B cell (primary cell): Measurements from ENCODE around the gene SPA17. TPM values are rescaled to one million over a fixed set of nuclear protein-coding genes. Genes with fewer than 3 reads are reported as not detected.

Experiments used
- ATAC-seq: fragments of 200-7000 bp; cut with Tn5 transposase; one replicate; pipeline ENCODE4 v1.10.0; 2021; ENCODE audit warnings: low read depth, mild to moderate bottlenecking, moderate number of reproducible peaks, moderate library complexity
- CTCF ChIA-PET: fragments of 350-600 bp; sonication (Branson Sonifier 250); formaldehyde crosslinking; loops from one replicate; lab custom pipeline; 2021; ENCODE audit warnings: antibody characterized with exemption, inconsistent platforms; lab: Charles Lee
- POLR2A ChIA-PET: fragments of 350-600 bp; sonication (Branson Sonifier 250); formaldehyde crosslinking; loops from one replicate; lab custom pipeline; 2021; ENCODE audit warnings: antibody characterized with exemption; lab: Charles Lee
- DNase-seq: peaks from one replicate; pipeline ENCODE4 v3.0.0; 2013
- H2AFZ ChIP-seq: 2 replicates; pipeline ENCODE4 v1.6.1; 2012; ENCODE audit warnings: mild to moderate bottlenecking, low read depth, low read length; ENCODE audit not compliant: insufficient read depth, poor library complexity, severe bottlenecking
- H3K27ac ChIP-seq, 2 donors: 1 replicate in 1 of 2; 2 replicates in 1 of 2; pipeline ENCODE4 v1.5.1; 2012 to 2013; ENCODE audit warnings: low read length in 2 of 2, mild to moderate bottlenecking in 2 of 2, moderate library complexity in 1 of 2
- H3K27me3 ChIP-seq, 4 experiments: fragments of 200-600 bp in 1 of 4; sonication (generic) in 1 of 4; replicated peaks in 1 of 4; 1 replicate in 2 of 4; 2 replicates in 2 of 4; pipeline versions ENCODE4 v1.6.1 to v1.7.0; 2013 to 2016; ENCODE audit warnings: low read length in 3 of 4, mild to moderate bottlenecking in 2 of 4, mixed read lengths in 1 of 4, moderate library complexity in 1 of 4; ENCODE audit not compliant: insufficient read depth in 4 of 4, control insufficient read depth in 3 of 4; ENCODE audit errors: control extremely low read depth in 1 of 4
- H3K36me3 ChIP-seq, 2 experiments: replicated peaks in 1 of 2; 1 replicate in 1 of 2; 2 replicates in 1 of 2; pipeline versions ENCODE4 v1.6.1 to v1.7.1; 2013; ENCODE audit warnings: low read length in 1 of 2; ENCODE audit not compliant: insufficient read depth in 2 of 2, control insufficient read depth in 1 of 2; ENCODE audit errors: control extremely low read depth in 1 of 2, extremely low read depth in 1 of 2
- H3K4me1 ChIP-seq, 2 donors: fragments of 200-600 bp in 1 of 2; sonication (generic) in 1 of 2; 1 replicate in 1 of 2; 2 replicates in 1 of 2; pipeline versions ENCODE4 v1.5.1 to v1.6.1; 2013 to 2017; ENCODE audit warnings: low read length in 2 of 2; ENCODE audit not compliant: control insufficient read depth in 2 of 2, insufficient read depth in 2 of 2
- H3K4me2 ChIP-seq: replicated peaks from 2 replicates; pipeline ENCODE3; 2012; ENCODE audit warnings: mild to moderate bottlenecking, low read depth, low read length; ENCODE audit not compliant: poor library complexity, severe bottlenecking
- H3K4me3 ChIP-seq, 5 experiments: fragments of 200-600 bp in 1 of 5; sonication (generic) in 1 of 5; 1 replicate in 3 of 5; 2 replicates in 2 of 5; pipeline versions ENCODE4 v1.5.1 to v1.7.0; 2011 to 2016; ENCODE audit warnings: low read length in 4 of 5, mild to moderate bottlenecking in 4 of 5, low read depth in 2 of 5, control low read depth in 1 of 5, moderate library complexity in 1 of 5; ENCODE audit not compliant: insufficient read depth in 1 of 5; ENCODE audit errors: control extremely low read depth in 1 of 5, extremely low read depth in 1 of 5
- H3K79me2 ChIP-seq: fragments of 200-600 bp; sonication (generic); one replicate; pipeline ENCODE4 v1.6.0; 2016; ENCODE audit warnings: low read length; ENCODE audit not compliant: control insufficient read depth, insufficient read depth
- H3K9ac ChIP-seq: fragments of 200-600 bp; sonication (generic); 2 replicates; pipeline ENCODE4 v1.6.1; 2017; ENCODE audit warnings: mild to moderate bottlenecking, low read length, moderate library complexity
- H3K9me3 ChIP-seq, 3 donors: one replicate each; pipeline versions ENCODE4 v1.6.1 to v1.7.1; 2013; ENCODE audit warnings: low read length in 2 of 3; ENCODE audit not compliant: control insufficient read depth in 2 of 3, insufficient read depth in 1 of 3; ENCODE audit errors: control extremely low read depth in 1 of 3
- H4K20me1 ChIP-seq: 2 replicates; pipeline ENCODE4 v1.6.0; 2012; ENCODE audit warnings: mild to moderate bottlenecking, low read length; ENCODE audit not compliant: insufficient read depth, control insufficient read depth, poor library complexity, severe bottlenecking
- H3K27ac Mint-ChIP-seq: one replicate; pipeline ENCODE4 v1.8.0; 2021; ENCODE audit warnings: mixed read lengths
- H3K27me3 Mint-ChIP-seq: one replicate; pipeline ENCODE4 v1.8.0; 2021; ENCODE audit warnings: mixed read lengths
- H3K4me1 Mint-ChIP-seq: one replicate; pipeline ENCODE4 v1.8.0; 2021; ENCODE audit warnings: mixed read lengths
- H3K4me3 Mint-ChIP-seq: one replicate; pipeline ENCODE4 v1.8.0; 2021; ENCODE audit warnings: mixed read lengths
- H3K9me3 Mint-ChIP-seq: one replicate; pipeline ENCODE4 v1.8.0; 2022; ENCODE audit warnings: mixed read lengths; ENCODE audit not compliant: insufficient read depth
- CTCF ChIP-seq: fragments of 200-600 bp; IDR thresholded peaks from one replicate; pipeline ENCODE4 v1.8.0; 2022; ENCODE audit warnings: antibody characterized with exemption, mild to moderate bottlenecking
- EZH2 ChIP-seq: IDR thresholded peaks from 2 replicates; pipeline ENCODE4 v1.6.1; 2012; ENCODE audit warnings: borderline replicate concordance, low read depth, mild to moderate bottlenecking, moderate library complexity, low read length; ENCODE audit not compliant: insufficient read depth, poor library complexity, severe bottlenecking
- WGBS: methylation state at CpG from one replicate; pipeline ENCODE4 v1.1.5; 2013; ENCODE audit warnings: missing lambda C conversion rate; ENCODE audit not compliant: insufficient coverage; 5-methylcytosine and 5-hydroxymethylcytosine counted together
- intact Hi-C: fragments of 100-400 bp; cut with micrococcal nuclease; formaldehyde crosslinking; loops from one replicate; pipeline ENCODE4 v1.10.0; 2022
- polyA plus RNA-seq: library from polyadenylated mRNA; depleted of rRNA; stranded (reverse); fragments of >200 nt; gene quantifications from 2 replicates; pipeline ENCODE4 v1.2.3, GENCODE V29; 2012
- total RNA-seq, 2 donors: library from RNA; stranded (reverse); fragments of 120-200 nt in 1 of 2; gene quantifications; 1 replicate in 1 of 2; 2 replicates in 1 of 2; pipeline versions ENCODE4 v1.2.3 to v1.2.4, GENCODE V29; 2013 to 2022

The SPA17 gene
- total and polyA plus RNA-seq, 2 donors (not counting 1 experiment from before 2014, with no cell fraction given) = 0.21 to 0.76 TPM

- CTCF ChIA-PET = interaction anchor here (0.5 to 1.4 kb wide), 3 partner anchors 20 to 68 kb away, joined by 3 to 6 read pairs (median 4); no protein-coding TSS in a partner anchor
- H3K4me1 ChIP-seq = peaks cover 8 to 17% of the 10 kb centered on the region in 2 donors
- no peak for TF ChIP-seq EZH2
- TF ChIP-seq CTCF = no peak
- H3K9me3 ChIP-seq = no peaks in the 10 kb centered on the region
- intact Hi-C loops = no loop called here
- no peak overlapping the region for H2AFZ ChIP-seq
- Mint-ChIP-seq H3K4me1 (peaks cover 16% of the 10 kb centered on the region), H3K27me3 (no peaks in the 10 kb centered on the region), H3K4me3 (no peak overlapping the region), H3K27ac (no peak overlapping the region), H3K9me3 (no peaks in the 10 kb centered on the region)
- no peak for ATAC-seq
- H3K9ac ChIP-seq = no peak overlapping the region
- POLR2A ChIA-PET = no interaction called here
- H3K4me2 ChIP-seq = no peak overlapping the region
- H4K20me1 ChIP-seq = no peaks in the 10 kb centered on the region
- no peak for DNase-seq
- no peak overlapping the region for H3K27ac ChIP-seq
- peaks cover 0 to 13% (median 2%) of the 10 kb centered on the region in 4 experiments for H3K27me3 ChIP-seq
- no peaks in the 10 kb centered on the region for H3K79me2 ChIP-seq
- 93% methylated on average over 3 of the region's 7 CpGs for WGBS
- no peaks in the 10 kb centered on the region for H3K36me3 ChIP-seq
- no peak overlapping the region for H3K4me3 ChIP-seq
Measured at GRCh38 chr11:124737638-124738305, 64.1 kb downstream of the SPA17 start.
